GM06990 (cell line): ENCODE results near the gene DAAM1.

Experiments
- DNase-seq: peaks from one replicate; pipeline ENCODE4 v3.0.0-alpha.2; 2011; ENCODE audit not compliant: insufficient read length; ENCODE audit errors: extremely low read depth
- H3K27me3 ChIP-seq: replicated peaks from 2 replicates; pipeline ENCODE4 v1.6.0; 2011; ENCODE audit warnings: low read length; ENCODE audit not compliant: control insufficient read depth, insufficient read depth
- H3K36me3 ChIP-seq: 2 replicates; pipeline ENCODE4 v1.5.1; 2011; ENCODE audit warnings: low read length; ENCODE audit not compliant: control insufficient read depth, insufficient read depth
- H3K4me3 ChIP-seq: replicated peaks from 2 replicates; pipeline ENCODE4 v1.5.1; 2011; ENCODE audit warnings: low read depth, mild to moderate bottlenecking, control low read depth, low read length
- CTCF ChIP-seq: IDR thresholded peaks from 2 replicates; pipeline ENCODE4 v1.5.1; 2011; ENCODE audit warnings: low read length, control low read depth, mild to moderate bottlenecking, inconsistent platforms; ENCODE audit not compliant: insufficient read depth, poor library complexity, severe bottlenecking

DAAM1 gene

GRCh38 chr14:59389936-59390335 is 201.5 kb downstream of the DAAM1 start:
- TF ChIP-seq CTCF = no peak
- H3K27me3 ChIP-seq = no peaks in the 10 kb centered on the region
- H3K36me3 ChIP-seq = no peaks in the 10 kb centered on the region
- no peak for DNase-seq
- no peak overlapping the region for H3K4me3 ChIP-seq

DNA sequence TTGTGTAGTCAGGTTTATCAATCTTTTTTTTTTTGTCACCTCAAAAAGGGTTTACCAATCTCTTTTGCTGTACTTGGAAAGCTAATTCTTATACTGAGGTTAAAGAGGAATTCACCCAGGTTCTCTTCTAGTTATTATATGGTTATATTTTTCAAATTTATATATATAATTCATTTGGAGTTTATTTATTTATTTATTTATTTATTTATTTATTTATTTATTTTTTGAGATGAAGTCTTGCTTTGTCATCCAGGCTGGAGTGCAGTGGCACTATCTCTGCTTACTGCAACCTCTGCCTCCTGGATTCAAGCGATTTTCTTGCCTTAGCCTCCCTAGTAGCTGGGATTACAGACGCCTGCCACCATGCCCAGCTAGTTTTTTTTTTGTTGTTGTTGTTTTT is 202.9 kb downstream of the DAAM1 start:
- DNase-seq = no peak
- no peaks in the 10 kb centered on the region for H3K36me3 ChIP-seq
- no peak overlapping the region for H3K4me3 ChIP-seq
- no peaks in the 10 kb centered on the region for H3K27me3 ChIP-seq
- TF ChIP-seq CTCF = no peak

- no peak overlapping the region for H3K4me3 ChIP-seq
- no peak for TF ChIP-seq CTCF
- no peaks in the 10 kb centered on the region for H3K27me3 ChIP-seq
- DNase-seq = no peak
- no peaks in the 10 kb centered on the region for H3K36me3 ChIP-seq
Measured at GRCh38 chr14:59394268-59394667, 205.8 kb downstream of the DAAM1 start.

DNA sequence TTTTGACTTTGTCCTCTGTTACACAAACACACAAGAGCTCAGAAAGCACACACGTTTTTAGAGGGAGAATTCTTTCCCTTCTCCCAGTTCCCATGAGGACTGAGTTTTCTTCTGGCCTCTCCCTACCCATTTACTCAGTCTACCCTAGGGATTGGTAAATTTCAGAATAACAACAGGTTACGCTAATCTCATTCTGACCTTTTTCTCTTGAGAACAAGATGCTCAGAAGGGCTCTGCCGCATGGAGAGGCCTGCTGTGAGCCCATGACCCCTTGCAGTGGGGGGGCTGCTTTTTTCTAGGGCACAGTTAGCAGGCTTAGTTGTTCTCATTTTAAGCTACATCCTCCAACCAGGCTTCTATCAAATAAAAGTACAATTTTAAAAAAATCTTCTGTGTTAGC is 207.2 kb downstream of the DAAM1 start:
- Histone ChIP-seq H3K27me3 (no peaks in the 10 kb centered on the region), H3K36me3 (no peaks in the 10 kb centered on the region), H3K4me3 (no peak overlapping the region)
- TF ChIP-seq CTCF = no peak
- DNase-seq = no peak

DNA sequence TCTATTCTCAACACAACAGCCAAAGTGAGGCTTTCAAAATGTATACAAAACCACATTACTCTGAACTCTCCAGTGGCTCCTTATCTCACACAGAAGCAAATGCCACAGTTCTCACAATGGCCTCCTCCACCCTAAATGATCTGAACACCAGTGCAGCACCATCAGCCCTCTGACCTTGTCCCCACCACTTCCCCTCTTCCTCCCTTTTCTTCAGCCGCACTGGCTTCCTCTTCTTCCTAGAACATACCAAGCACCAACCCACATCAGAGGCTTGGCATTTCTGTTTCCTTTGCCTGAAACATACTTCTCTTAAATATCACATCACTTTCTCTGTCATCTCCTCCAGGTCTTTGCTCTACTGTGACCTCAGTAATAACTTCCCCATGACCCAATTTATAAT is 210.4 kb downstream of the DAAM1 start:
- no peaks in the 10 kb centered on the region for H3K36me3 ChIP-seq
- no peak for DNase-seq
- H3K4me3 ChIP-seq = no peak overlapping the region
- TF ChIP-seq CTCF = no peak
- H3K27me3 ChIP-seq = no peaks in the 10 kb centered on the region
